CD4-positive, alpha-beta T cell treated with Interleukin-12 subunit alpha and Interleukin-12 subunit beta, for 1 hour (primary cell): ENCODE measurements around the gene SMARCD3.

ENCODE experiments used
- DNase-seq: peaks from one replicate; pipeline ENCODE4 v3.0.0-alpha.2; 2020

Gene SMARCD3

DNA sequence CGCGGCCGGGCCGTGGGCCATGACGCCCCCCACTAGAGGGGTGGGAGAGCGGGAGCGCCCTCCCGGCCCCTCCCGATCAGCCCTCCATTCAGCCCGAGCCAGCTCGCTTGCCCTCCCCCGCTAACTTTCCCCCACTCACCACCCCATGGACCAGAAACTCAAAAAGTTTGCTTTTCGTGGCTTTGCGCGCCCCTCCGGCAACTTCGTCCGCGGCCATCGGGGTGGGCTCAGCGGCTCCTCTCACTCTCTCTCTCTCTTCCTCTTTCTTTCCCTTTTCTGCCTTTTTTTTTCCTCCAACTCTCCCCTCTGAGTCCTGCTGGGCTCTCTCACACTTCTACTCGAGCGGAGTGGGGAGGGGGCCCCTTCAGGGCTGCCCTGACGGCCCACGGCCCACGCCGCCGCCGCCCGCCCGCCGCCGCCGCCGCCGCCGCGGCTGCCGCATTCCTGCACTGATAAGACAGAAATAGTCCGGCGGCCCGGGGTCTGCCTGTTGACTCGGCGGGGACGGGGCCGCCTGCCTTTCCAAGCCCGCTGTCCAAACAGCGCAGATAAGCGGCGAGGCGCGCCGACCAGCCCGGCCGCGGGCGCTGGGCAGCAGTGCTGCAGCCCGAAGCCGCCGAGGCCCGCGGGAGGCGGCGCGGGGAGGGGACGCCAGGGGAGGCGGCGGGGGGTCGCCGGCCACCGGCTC lies at the start of gene SMARCD3:
TSS of gene SMARCD3 (minus strand) at position 349 of the 688 bp plus-strand sequence. CDS start at position 217, 132 bp downstream.
- DNase-seq: peak; percentile 42

DNA sequence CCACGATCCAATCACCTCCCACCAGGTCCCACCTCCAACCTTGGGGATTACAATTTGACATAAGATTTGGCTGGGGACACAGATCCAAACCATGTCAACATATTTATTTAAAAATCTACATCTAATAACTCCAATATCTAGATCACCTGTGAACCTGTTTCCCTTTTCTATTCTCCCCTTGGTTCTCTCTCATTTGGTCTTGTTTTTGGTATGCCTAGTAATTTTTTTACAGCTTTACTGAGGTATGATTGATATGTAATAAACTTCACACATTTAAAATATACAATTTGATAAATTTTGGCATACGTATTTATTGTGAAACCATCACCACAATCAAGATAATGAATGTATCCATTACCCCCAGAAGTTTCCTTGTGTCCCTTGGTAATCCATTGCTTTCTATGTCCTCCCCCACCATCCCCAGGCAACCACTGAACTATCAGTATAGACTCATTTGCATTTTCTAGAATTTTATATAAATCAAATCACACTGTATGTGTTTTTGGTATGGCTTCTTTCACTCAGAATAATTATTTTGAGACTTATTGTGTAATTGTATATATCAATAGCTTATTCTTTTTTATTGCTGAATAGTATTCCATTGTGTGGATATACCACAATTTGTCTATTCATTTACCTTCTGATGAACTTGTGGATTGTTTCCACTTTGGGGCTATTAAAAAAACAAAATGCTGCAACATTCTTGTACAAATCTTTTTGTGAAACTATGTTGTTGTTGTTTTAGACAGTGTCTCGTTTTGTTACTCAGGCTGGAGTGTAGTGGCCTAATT lies 47.9 kb upstream of the SMARCD3 start:
- no peak for DNase-seq

DNA sequence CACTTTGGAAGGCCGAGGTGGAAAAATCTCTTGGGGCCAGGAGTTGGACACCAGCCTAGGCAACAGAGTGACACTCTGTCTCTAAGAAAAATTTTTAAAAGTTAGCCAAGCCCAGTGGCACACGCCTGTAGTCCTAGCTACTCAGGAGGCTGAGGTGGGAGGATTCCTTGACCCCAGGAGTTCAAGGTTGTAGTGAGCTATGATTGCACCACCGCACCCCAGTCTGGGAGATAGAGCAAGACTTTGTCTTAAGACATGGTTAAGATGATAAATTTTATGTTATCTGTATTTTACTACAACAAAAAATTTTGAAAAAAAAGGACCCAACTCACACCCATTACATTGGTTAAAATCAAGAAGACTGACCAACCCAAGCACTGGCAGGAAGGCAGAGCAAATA lies 44.4 kb upstream of the SMARCD3 start:
- no peak for DNase-seq

DNA sequence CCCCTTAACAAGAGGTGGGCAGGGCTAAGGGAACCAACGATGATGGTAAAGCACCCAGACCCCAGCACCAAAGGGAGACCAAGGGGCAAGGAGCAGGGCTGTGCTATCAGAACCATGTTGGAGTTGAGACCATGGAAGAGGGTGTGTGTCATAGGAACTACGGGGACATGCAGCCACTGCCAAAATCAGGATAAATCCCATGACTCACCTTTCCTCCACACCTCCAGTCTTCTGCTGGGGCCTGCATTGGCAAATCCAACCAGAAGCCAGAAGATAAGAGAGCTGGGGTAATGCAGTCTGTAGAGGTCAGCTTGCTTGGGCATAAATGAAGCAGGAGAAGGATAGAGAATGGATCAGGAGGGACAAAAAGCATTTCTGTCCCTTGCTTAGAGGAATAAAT lies 42.7 kb upstream of the SMARCD3 start:
- no peak for DNase-seq

DNA sequence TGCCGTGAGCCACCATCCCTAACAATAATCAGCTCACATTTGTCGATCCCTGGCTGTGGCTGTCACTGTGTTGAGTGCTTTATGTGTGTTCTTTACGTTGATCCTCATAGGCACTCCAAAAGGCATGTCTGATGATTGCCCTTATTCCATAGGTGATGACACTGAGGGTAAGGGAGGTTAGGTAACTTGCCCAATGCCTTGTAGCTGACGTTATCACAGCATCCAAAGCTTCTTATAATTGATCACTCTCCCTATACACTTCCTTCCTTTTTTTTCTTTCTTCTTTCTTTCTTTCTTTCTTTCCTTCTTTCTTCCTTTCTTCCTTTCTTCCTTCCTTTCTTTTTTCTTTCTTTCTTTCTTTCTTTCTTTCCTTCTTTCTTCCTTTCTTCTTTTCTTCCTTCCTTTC lies 41.9 kb upstream of the SMARCD3 start:
- DNase-seq: no peak

DNA sequence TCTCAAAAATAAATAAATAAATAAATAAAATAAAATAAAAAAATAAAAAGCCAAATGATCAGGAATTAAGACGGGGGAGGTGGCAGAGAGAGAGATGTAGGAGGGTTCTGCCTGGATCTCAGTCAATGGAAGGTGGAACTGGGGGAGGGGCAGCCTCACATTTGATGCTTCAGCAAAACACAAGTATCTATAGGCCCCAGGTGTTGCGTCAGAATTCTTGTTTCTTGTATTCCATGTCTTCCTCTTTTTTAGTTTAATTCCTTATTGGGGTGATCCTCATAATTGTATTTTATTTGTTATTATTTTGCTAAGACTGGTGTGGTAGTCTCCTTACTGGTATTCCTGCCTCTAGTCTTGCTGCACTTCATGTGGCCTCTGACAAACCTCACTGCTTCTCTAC lies 41.4 kb upstream of the SMARCD3 start:
- DNase-seq: no peak

DNA sequence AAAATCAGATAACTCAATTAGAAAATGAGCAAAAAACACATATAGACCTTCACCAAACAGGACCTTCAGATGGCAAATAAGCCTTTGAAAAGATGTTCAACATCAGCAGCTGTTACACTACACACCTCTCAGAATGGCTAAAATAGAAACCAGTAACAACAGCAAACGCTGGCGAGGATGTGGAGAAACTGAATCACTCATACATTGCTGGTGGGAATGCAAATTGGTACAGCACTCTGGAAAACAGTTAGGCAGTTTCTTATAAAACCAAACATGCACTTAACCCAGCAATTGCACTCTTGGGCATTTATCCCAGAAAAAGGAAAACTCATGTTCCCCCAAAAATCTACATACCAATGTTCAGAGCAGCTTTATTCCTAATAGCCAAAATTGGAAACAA lies 37.7 kb upstream of the SMARCD3 start:
- no peak for DNase-seq

DNA sequence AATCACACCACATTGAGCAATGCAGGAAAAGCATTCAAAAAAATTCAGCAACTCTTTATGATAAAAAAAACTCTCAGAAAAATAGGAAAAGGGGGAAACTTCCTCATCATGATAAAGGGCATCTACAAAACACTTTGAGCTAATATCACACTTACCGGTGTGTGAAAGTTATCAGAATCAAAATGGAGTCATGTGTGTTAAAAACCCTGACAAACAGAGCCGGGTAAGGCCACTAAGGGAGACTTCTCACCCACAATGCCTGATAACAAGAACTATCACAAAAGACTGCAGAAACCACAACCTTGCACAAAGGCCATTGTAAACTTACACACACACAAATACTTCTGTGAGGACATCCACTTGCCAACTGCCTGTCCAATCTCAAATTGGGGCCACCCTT lies 34.8 kb upstream of the SMARCD3 start:
- DNase-seq: no peak

DNA sequence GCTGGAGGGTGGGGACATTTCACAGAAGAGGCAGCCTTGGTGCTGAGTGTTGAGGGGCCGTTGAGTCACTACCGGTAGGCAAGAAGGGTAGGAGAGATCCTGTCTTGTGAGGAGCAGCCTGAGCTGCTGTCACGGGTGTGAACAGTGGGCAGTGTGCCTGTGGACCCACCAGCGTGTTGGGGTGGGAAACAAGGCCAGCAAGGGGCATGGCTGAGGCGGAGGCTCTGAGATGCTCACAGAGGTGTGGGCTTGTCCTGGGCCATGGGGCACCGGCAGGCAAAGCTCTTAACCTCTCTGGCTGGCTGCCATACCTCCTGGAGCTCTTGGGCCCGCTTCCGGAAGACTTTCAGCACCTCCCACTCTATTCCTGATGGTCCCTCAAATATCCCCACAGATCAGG lies 33.6 kb upstream of the SMARCD3 start:
- no peak for DNase-seq

DNA sequence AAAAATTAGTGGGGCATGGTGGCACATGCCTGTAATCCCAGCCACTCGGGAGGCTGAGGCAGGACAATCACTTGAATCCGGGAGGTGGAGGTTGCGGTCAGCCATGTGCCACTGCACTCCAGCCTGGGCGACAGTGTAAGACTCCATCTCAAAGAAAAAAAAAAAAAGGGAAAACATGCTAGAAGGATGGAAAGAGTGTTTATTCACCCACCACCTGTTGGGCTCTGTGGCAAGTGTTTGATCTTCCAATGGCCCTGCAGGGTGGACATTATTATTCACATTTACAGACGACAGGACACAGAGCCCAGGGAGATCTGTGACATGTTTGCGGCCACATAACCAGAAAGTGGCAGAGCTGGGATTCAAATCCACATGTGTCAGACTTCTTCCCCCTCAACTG lies 33.2 kb upstream of the SMARCD3 start:
- DNase-seq: no peak

DNA sequence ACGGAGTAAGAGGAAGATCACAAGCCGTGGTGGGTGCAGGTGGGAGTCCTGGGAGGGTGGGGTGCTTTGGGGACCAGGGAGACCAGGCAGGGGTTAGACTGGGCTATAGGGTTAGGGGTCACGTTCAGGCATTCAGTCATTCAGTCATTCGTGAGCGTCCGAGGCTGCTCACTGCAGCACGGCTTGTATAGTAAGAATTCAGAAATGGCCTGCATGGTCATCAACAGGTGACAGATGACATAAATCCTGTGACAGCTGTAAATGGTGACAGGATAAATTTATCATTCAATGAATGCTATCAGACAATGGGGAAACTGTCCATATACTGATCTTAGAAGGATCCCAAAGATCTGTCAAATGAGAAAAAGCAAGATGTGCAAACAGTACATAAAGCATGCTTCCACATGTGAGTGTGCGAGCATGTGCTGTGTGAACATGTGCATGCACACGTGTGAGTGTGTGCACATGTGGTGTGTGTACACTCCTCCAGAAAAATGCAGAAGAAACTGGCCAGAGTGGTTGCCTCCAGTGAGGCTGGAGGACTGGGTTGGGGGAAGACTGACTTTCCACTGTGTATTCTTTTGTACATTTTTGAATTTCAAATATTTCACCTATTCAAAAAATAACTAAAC lies 32.0 kb upstream of the SMARCD3 start:
- DNase-seq: no peak

DNA sequence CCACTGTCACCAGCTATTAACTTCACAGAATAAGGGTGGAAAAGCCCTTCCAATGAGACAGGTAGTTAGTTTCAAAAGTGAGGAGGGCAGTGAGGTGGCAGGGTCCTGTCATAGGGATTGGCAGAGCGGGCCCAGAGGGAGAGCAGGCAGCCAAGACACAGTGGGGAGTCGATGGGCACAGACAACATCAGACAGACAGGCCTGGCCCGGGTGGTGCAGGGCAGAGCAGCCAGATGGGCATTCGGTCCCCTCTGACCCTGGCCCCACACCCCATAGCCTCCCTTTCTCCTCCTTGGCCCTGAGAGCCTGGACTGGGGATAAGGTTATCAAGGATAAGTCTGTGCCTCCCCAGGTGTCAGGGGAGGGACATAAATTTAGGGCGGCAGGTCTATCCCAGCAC lies 31.4 kb upstream of the SMARCD3 start:
- DNase-seq: no peak

DNA sequence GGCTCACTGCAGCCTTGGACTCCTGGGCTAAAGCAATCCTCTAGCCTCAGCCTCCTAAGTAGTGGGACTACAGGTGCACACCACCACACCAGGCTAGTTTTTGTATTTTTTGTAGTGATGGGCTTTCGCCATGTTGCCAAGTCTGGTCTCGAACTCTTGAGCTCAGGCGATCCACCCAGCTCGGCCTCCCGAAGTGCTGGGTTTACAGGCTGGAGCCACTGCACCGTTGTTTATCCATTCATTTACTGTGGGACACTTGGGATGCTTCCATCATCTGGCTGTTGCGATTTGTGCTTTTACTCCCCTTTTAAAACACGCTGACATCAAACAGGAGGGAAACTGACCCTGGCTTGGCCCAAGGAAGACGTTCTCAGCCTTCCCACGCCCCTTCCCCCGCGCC lies 30.5 kb upstream of the SMARCD3 start:
- DNase-seq: no peak

DNA sequence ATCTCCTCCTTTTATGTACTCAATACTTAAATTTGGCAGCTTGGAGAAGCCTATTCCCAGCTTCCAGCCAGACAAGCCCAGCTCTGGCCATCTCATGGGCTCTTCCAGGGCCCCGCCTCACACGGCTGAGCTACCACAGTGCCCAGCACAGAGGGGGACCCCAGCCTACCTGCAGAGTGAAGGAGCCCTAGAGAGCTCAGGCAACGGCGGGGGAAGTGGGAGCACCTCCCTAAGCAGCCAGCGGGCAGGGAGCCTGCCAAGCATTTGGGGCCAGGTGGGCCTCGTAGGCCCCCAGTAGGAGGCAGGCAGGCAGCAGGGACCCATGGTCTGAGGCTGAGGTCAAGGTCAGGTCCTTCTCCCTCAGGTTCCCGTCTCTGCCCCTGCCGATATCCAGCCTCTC lies 29.1 kb upstream of the SMARCD3 start:
- no peak for DNase-seq

DNA sequence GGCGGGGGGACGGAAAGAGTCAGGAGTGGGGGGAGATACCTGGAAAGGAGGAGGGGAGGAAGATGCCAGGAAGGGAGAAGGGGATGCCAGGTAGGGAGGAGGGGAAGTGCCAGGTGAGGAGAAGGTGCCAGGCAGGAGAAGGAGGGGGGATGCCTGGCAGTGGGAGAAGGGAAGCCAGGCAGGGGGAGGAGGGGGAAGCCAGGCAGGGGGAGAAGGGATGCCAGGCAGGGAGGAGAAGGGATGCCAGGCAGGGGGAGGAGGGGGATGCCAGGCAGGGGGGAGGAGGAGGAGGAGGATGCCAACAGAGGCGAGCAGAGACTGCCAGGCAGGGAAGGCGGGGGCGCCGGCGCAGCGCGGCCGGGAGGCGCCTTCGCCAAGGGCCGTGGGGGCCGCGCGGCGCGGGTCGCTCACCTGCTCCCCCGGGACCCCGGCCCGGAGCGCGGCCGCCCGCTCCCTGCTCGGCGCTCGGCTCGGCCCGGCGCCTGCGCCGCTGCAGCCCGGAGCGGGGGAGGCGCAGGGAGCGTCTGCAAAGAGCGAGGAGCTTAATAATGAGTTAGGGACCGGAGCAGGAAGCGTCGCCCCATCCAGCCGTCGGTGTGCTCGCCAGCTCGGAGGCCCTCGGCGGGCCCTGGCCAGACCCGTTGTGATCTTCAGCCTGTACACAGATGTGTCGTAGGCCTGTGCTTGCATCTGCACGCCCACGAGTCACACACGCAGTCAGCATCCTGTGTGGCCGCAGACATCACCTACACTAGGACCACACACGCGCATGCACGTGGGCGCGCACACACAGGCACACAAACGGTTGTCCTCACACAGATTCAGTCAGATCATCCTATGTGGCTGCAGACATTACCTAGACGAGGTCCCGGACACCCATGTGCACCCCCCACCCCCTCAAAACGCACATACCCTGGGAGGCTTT lies 28.4 kb upstream of the SMARCD3 start:
- peak; percentile 59 for DNase-seq

DNA sequence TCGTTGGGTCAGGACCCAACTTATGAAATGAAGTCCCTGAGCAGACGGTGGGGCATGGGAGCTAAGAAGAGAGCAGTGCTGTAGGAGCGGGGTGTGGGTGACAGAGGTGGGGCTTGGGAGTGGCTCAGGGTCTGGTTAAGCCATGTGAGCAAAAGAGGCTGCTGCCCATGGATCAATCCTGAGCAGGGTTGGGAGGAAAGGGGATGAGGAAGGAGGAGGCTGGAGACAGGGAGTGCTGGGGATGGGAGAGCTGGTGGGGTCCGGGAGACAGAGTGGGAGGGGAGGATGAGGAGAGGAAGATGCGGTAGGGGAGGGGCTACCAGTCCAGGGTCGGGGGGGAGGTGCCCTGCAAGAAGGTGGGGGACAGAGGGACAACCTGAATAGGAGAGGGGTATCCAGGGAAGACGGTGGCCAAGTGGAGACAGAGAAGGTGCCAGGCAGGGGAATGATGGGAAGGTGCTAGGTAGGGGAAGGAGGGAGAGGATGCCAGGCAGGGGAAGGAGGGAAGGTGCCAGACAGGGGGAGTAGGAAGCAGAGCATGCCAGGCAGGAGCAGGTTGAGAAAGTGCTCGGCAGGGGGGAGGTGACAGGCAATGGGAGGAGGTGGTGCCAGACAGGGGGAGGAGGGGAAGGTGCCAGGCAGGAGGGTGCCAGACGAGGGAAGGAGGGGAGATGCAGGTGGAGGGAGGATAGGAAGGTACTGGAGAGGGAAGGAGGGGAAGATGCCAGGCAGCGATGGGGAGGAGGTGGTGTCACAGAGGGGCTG lies 27.5 kb upstream of the SMARCD3 start:
- peak; percentile 17 for DNase-seq

DNA sequence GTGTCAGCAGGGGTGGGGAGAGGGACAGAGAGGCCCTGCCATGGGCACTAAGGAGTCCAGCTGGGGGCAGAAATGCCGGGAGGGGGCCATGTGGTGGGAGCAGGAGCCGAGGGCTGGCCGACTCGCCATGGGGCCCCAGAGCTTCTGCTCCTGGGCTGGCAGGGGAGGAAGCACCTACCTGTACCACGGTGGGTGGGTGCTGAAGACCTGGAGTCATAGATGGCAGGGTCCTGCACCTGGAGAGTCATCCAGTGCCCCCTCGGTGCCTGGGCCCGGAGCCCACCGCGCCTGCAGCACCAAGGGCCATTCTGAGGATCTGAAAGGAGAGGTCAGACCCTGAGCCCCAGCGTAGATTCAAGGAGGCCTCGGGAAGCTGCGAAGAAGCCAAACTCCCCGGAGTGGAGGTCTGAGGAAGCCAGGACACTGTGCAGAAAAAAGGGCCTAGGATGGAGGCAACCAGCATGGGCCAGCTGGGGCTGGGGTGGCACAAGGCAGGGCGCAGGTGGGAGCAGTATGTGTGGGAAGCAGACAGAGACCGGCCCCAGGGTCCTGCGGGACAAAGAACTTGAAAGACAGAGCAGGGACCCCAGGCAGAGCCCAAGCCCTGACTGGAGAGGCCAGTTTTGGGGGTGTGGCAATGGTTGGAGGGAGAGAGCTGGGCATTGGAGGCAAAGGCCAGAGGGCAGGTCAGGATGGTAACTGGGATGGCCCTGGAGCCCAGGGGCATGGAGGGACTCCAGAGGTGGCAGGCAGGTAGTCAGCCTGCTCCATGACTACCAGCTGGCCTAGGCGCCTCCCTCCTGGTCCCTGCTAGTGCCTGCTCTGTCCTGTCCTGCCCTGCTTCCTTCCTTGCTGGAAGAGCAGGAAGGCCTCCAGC lies 26.7 kb upstream of the SMARCD3 start:
- DNase-seq: no peak

DNA sequence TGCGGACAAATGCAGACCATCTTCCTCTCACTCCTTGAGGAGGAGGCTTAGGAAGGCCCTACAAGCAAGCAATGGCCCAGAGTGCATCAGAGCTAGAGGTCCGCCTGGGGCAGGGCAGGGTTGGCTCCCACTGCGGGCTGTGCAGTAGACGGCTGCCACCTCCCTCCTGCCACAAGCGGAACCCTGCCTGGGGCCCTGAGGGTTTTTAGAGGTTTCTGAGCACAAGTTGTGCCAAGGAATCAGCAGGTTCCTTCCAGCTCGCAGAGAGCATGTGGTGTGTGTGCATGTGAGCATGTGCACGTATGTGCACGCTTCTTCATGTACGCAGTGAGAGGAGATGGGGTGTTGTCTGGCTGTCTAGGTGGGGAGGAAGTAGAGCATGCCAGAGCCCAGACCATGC lies 25.9 kb upstream of the SMARCD3 start:
- no peak for DNase-seq

DNA sequence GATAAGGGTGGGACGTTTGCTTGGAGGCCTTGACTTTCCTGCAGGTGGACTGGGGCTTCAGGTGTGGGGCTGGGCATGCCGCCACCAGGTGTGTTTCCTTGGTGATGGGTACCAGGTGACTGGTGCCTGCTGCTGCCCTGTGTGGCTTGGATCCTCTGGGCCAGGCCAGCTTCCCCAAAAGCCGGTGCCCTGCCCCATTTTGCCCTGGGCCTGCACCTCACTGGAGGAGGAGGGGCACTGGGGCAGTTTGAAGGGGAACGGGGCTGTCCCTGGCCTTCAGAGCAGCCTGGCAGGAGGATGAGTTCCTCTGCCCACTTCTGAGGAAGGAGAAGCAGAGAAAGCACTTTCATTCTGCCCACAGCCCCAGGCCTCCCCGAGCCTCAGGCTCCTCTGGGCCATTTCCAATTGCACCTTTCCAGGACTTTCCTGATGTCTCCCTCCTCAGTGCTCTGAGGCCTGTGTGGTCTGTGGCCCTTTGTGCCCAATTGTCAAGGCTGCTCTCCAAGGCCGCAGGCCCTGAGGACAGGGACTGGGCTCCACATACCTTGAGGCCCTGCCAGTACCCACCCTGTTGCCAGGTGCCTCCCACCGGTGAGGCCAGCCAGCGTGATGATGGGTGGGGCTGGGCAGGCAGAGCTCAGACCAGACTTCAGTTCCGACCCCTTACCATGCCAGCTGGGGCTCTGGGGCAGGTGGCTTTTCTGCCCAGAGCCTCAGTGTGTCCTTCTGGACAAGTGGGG lies 25.3 kb upstream of the SMARCD3 start:
- DNase-seq: no peak

DNA sequence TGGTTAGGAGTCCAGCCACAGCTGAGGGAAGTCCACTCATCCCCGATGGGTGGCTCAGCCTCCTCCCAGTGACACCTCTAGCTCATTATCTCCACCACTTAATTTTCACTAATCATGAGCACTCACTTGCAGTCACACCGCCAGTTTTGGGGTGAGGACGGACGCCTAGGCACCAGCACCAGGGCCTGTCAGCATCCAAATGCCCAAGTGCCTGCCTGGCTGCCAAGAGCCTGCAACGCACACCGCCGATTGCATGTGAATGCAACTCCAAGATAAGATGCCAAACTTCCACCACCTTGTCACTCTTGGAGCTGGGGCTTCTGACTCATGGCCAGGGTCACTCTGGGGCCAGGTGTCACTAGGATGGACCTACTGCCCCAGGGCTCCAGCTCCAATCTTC lies 24.4 kb upstream of the SMARCD3 start:
- no peak for DNase-seq
